Endothelial cell of umbilical vein (primary cell): ENCODE measurements around the gene S100A10. TPM values are rescaled to one million over a fixed set of nuclear protein-coding genes. Genes with fewer than 3 reads are reported as not detected.

Experiments used
- BruUV-seq: library from RNA; stranded (reverse); fragments of 400-500 nt; replicated peaks from 2 replicates; lab custom pipeline; 2021; lab: Mats Ljungman, UMichigan
- CTCF ChIA-PET: fragments of 300-600, 350-600 bp; sonication (Branson Sonifier 250); formaldehyde crosslinking; loops from one replicate; lab custom pipeline; 2021; ENCODE audit warnings: antibody characterized with exemption, inconsistent platforms; lab: Charles Lee
- POLR2A ChIA-PET: fragments of 300-600, 350-600 bp; sonication (Branson Sonifier 250); formaldehyde crosslinking; loops from one replicate; lab custom pipeline; 2021; ENCODE audit warnings: antibody characterized with exemption, inconsistent platforms; lab: Charles Lee
- DNase-seq: peaks from one replicate; pipeline ENCODE4 v3.0.0-alpha.2; 2011; ENCODE audit warnings: low read depth, low spot score
- FAIRE-seq: peaks from 2 replicates; lab custom pipeline; 2011; peaks lifted over from hg19 to GRCh38; lab: Jason Lieb, UNC
- H2AFZ ChIP-seq: 2 replicates; pipeline ENCODE4 v1.6.0; 2012; ENCODE audit warnings: low read depth, low read length, control low read depth, inconsistent platforms
- H3K27ac ChIP-seq: 2 replicates; pipeline ENCODE4 v1.5.1; 2011; ENCODE audit warnings: low read depth, mild to moderate bottlenecking, control low read depth, low read length, moderate library complexity; ENCODE audit not compliant: insufficient read depth
- H3K27me3 ChIP-seq, 2 experiments: 2 replicates each; pipeline versions ENCODE4 v1.6.0 to v1.6.1; 2011; ENCODE audit warnings: low read length in 2 of 2, mixed read lengths in 1 of 2; ENCODE audit not compliant: control insufficient read depth in 2 of 2, insufficient read depth in 2 of 2
- H3K36me3 ChIP-seq, 2 experiments: 2 replicates in 1 of 2; 3 replicates in 1 of 2; pipeline ENCODE4 v1.5.1; 2011; ENCODE audit warnings: low read length in 2 of 2, mild to moderate bottlenecking in 1 of 2, moderate library complexity in 1 of 2; ENCODE audit not compliant: control insufficient read depth in 2 of 2, insufficient read depth in 2 of 2; ENCODE audit errors: extremely low read depth in 1 of 2
- H3K4me1 ChIP-seq: 3 replicates; pipeline ENCODE4 v1.5.1; 2011; ENCODE audit warnings: mild to moderate bottlenecking, low read length; ENCODE audit not compliant: control insufficient read depth, insufficient read depth; ENCODE audit errors: extremely low read depth
- H3K4me2 ChIP-seq: 2 replicates; pipeline ENCODE4 v1.6.1; 2011; ENCODE audit warnings: low read length, control low read depth, mixed read lengths; ENCODE audit not compliant: insufficient read depth
- H3K4me3 ChIP-seq, 3 experiments: fragments of 200-600 bp in 1 of 3; sonication (generic), shearing (Covaris generic) in 1 of 3; replicated peaks in 1 of 3; 2 replicates each; pipeline ENCODE4 v1.5.1; 2011 to 2016; ENCODE audit warnings: control low read depth in 3 of 3, low read length in 3 of 3, mild to moderate bottlenecking in 2 of 3, inconsistent platforms in 1 of 3, low read depth in 1 of 3, moderate library complexity in 1 of 3; ENCODE audit not compliant: insufficient read depth in 1 of 3
- H3K79me2 ChIP-seq: 2 replicates; pipeline ENCODE4 v1.6.0; 2012; ENCODE audit warnings: low read length, inconsistent platforms; ENCODE audit not compliant: control insufficient read depth, insufficient read depth
- H3K9ac ChIP-seq: replicated peaks from 2 replicates; pipeline ENCODE3; 2011; ENCODE audit warnings: low read length, control low read depth; ENCODE audit not compliant: insufficient read depth; ENCODE audit errors: extremely low read depth
- H3K9me1 ChIP-seq: replicated peaks from 3 replicates; pipeline ENCODE4 v1.6.0; 2011; ENCODE audit warnings: mild to moderate bottlenecking, low read length; ENCODE audit not compliant: control insufficient read depth, insufficient read depth; ENCODE audit errors: extremely low read depth
- H3K9me3 ChIP-seq: replicated peaks from 2 replicates; pipeline ENCODE4 v1.5.1; 2012; ENCODE audit warnings: low read length, inconsistent platforms; ENCODE audit not compliant: control insufficient read depth, insufficient read depth
- H4K20me1 ChIP-seq: replicated peaks from 2 replicates; pipeline ENCODE3; 2011; ENCODE audit warnings: mild to moderate bottlenecking, low read length; ENCODE audit not compliant: control insufficient read depth, insufficient read depth; ENCODE audit errors: extremely low read depth
- FOS ChIP-seq: IDR thresholded peaks from 2 replicates; pipeline ENCODE4 v1.6.1; 2011; ENCODE audit warnings: mild to moderate bottlenecking, low read length, moderate library complexity, borderline replicate concordance; ENCODE audit not compliant: insufficient read depth
- GATA2 ChIP-seq: IDR thresholded peaks from 2 replicates; pipeline ENCODE4 v1.7.0; 2011; ENCODE audit warnings: low read depth, mild to moderate bottlenecking, moderate library complexity, mixed read lengths, low read length; ENCODE audit not compliant: insufficient read length, insufficient read depth
- JUN ChIP-seq: IDR thresholded peaks from 2 replicates; pipeline ENCODE4 v1.6.1; 2011; ENCODE audit warnings: borderline replicate concordance, low read depth; ENCODE audit not compliant: insufficient read length, insufficient read depth
- MAX ChIP-seq: IDR thresholded peaks from 2 replicates; pipeline ENCODE4 v1.6.1; 2011; ENCODE audit not compliant: insufficient read depth, insufficient read length
- MYC ChIP-seq: IDR thresholded peaks from one replicate; pipeline ENCODE4 v1.6.1; 2011; ENCODE audit warnings: mild to moderate bottlenecking, low read depth, low read length
- POLR2AphosphoS5 ChIP-seq: IDR thresholded peaks from 2 replicates; pipeline ENCODE4 v1.6.1; 2012; ENCODE audit warnings: low read depth, mild to moderate bottlenecking, control low read depth, low read length, moderate library complexity; ENCODE audit not compliant: insufficient read depth
- dilution Hi-C: fragments of 300-500 bp; cut with MboI; formaldehyde crosslinking; loops from one replicate; pipeline ENCODE4 v1.15.0; 2019; ENCODE audit warnings: low sequenced_read_pairs; ENCODE audit not compliant: extremely low pct_ligation_motif_present
- intact Hi-C: fragments of 100-400 bp; cut with micrococcal nuclease; formaldehyde crosslinking; loops from one replicate; pipeline ENCODE4 v1.10.0; 2022
- polyA plus RNA-seq, 4 experiments: library from polyadenylated mRNA; depleted of rRNA in 3 of 4; stranded (reverse) in 3 of 4; unstranded in 1 of 4; fragments of >200 nt; gene quantifications; 2 replicates each; pipeline versions ENCODE4 v1.2.1 to v1.2.3, GENCODE V29; 2011 to 2012; ENCODE audit warnings: missing spikeins in 1 of 4
- total RNA-seq: library from RNA; stranded (reverse); gene quantifications from 2 replicates; pipeline ENCODE4 v1.2.3, GENCODE V29; 2021

Gene S100A10
- total and polyA plus RNA-seq, 2 donors (not counting 3 experiments of a cell fraction or from before 2014, with no cell fraction given) = 76.8 to 779 TPM

- H4K20me1 ChIP-seq = no peaks in the 10 kb centered on the region
- intact Hi-C loops = loop anchor here (2.0 kb wide), 1 partner anchor 14 kb away; no protein-coding TSS in a partner anchor
- H3K79me2 ChIP-seq = no peaks in the 10 kb centered on the region
- H2AFZ ChIP-seq = no peak overlapping the region
- POLR2A ChIA-PET = no interaction called here
- H3K4me2 ChIP-seq = no peak overlapping the region
- no peaks in the 10 kb centered on the region for H3K9me3 ChIP-seq
- H3K36me3 ChIP-seq = no peaks in the 10 kb centered on the region
- H3K9me1 ChIP-seq = no peaks in the 10 kb centered on the region
- DNase-seq (peak; percentile 36), FAIRE-seq (peak; percentile 58)
- peaks cover 19% of the 10 kb centered on the region for H3K4me1 ChIP-seq
- no peaks in the 10 kb centered on the region for H3K27me3 ChIP-seq
- H3K4me3 ChIP-seq = no peak overlapping the region
- H3K27ac ChIP-seq = peak overlapping the region; percentile 26
- BruUV-seq = no TSS peak
- no peak overlapping the region for H3K9ac ChIP-seq
- peak; percentile 49 for TF ChIP-seq JUN
- TF ChIP-seq MYC = no peak
- TF ChIP-seq FOS = peak; percentile 55
- CTCF ChIA-PET = interaction anchor here (0.8 to 2.2 kb wide), 4 partner anchors 12 to 106 kb away, joined by 3 to 10 read pairs (median 7); no protein-coding TSS in a partner anchor
- dilution Hi-C loops = no loop called here
These were observed 46.5 kb downstream of the S100A10 start for GRCh38 chr1:151947140-151947539.

DNA sequence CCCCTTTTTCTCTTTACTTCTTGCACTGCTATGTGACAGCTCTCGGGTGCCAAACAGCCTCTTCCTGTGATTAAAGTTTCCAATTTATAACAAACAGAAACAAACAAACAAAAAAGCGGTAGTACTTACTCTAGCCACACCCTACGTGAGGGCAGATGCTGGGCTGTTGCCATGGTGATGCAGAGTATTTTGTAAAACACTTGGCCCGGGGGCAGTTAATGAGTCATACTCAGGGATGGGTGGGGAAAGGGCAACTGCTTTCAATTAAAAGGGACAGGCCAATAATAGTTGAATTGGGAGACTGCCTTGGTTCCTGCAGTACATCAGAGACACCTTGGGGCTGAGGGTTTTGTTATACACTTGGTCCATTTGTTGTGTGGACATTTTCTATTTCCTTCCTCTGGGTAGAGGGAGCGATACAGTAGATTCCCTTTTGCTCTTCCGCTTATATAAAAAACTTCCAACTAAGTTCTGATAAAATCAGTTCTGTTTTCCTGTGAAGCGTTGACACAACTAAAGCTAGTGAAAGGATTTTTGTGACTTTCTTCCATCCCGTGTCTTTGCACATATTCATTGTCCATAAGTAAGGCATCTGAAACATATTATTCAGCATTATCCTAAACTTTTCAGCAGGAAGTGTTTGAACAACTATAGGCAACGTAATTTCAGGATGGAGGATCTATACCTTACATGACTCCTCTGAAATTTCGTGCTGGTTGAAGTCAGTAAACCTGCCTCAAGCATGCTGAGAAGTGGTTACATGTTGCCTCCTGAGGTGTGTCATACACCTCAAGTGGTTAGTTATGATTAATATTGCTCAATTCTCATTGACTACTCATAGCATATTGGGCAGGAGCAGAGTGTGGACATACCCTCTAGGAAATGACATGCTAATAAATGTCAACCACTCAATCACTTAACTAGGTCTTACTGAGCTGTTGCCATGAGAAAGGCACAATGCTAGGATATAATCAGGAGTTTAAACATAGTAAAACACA is 47.6 kb downstream of the S100A10 start:
- Histone ChIP-seq H3K4me3 (no peak overlapping the region), H3K27me3 (no peaks in the 10 kb centered on the region), H3K27ac (peak overlapping the region; percentile 58), H3K4me1 (peaks cover 19% of the 10 kb centered on the region), H4K20me1 (no peaks in the 10 kb centered on the region), H3K36me3 (no peaks in the 10 kb centered on the region), H3K9me1 (no peaks in the 10 kb centered on the region), H3K9me3 (no peaks in the 10 kb centered on the region), H3K79me2 (no peaks in the 10 kb centered on the region), H2AFZ (peak overlapping the region; percentile 25), H3K4me2 (peak overlapping the region; percentile 58), H3K9ac (peak overlapping the region; percentile 30)
- TSS peak; percentile 74 for BruUV-seq
- peak; percentile 85 for FAIRE-seq
- TF ChIP-seq MAX (no peak), MYC (no peak), FOS (peak; percentile 80), JUN (peak; percentile 93), GATA2 (peak; percentile 51), POLR2AphosphoS5 (no peak)
- peak; percentile 90 for DNase-seq
- dilution Hi-C loops = no loop called here
- POLR2A ChIA-PET = no interaction called here
- intact Hi-C loops = loop anchor here (1.0 to 2.0 kb wide), 2 partner anchors 15 to 46 kb away; no protein-coding TSS in a partner anchor
- CTCF ChIA-PET = interaction anchor here (0.6 to 2.2 kb wide), 9 partner anchors 8 to 55 kb away, joined by 3 to 10 read pairs (median 3); partner anchors contain the start of gene THEM4
